DND-41 (cell line): Measurements from ENCODE around the gene CEACAM19.

Experiments used
- EZH2 ChIP-seq: IDR thresholded peaks from 3 replicates; pipeline ENCODE4 v1.6.1; 2012; ENCODE audit warnings: borderline replicate concordance, low read depth, mild to moderate bottlenecking, moderate library complexity, low read length, inconsistent platforms; ENCODE audit not compliant: severe bottlenecking
- TF ChIP-seq, protein P1 (sequence below): IDR thresholded peaks from 2 replicates; pipeline ENCODE4 v1.5.1; 2012; ENCODE audit warnings: borderline replicate concordance, low read length, moderate library complexity, mild to moderate bottlenecking; ENCODE audit not compliant: poor library complexity, severe bottlenecking; ENCODE audit errors: extremely low read depth

DNA sequence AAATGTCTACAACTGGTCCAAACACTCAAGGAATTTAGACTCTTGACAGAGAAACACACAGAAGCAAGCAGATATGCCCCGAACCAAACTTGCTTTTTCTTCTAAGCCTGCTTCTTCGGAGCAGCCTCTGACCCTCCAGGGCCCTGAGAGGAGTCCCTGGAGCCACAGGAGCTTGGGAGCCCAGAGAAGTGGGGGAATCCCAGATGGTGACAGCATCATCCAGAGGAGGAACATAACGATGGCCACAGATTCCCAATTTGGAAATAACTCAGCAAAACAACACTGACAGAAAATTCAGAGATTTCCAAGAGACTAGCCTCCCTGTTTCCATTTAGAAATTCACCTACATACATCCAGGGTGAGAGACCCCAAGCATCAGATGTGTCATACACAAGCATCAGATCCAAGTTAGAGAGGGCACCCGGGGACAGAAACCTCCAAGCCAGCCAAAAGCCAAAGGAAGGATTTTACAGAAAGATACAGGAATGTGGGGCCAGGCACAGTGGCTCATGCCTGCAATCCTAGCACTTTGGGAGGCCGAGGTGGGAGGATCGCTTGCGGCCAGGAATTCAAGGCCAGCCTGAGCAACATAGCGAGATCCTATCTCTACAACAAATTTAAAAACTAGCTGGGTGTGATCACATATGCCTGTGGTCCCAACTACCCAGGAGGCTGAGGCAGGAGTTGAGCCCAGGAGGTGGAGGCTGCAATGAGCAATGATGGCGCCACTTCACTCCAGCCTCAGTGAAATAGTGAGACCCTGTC lies 29.6 kb upstream of the CEACAM19 start:
- TF ChIP-seq, protein P1, sequence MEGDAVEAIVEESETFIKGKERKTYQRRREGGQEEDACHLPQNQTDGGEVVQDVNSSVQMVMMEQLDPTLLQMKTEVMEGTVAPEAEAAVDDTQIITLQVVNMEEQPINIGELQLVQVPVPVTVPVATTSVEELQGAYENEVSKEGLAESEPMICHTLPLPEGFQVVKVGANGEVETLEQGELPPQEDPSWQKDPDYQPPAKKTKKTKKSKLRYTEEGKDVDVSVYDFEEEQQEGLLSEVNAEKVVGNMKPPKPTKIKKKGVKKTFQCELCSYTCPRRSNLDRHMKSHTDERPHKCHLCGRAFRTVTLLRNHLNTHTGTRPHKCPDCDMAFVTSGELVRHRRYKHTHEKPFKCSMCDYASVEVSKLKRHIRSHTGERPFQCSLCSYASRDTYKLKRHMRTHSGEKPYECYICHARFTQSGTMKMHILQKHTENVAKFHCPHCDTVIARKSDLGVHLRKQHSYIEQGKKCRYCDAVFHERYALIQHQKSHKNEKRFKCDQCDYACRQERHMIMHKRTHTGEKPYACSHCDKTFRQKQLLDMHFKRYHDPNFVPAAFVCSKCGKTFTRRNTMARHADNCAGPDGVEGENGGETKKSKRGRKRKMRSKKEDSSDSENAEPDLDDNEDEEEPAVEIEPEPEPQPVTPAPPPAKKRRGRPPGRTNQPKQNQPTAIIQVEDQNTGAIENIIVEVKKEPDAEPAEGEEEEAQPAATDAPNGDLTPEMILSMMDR = no peak
- TF ChIP-seq EZH2 = no peak
